CD4-positive, alpha-beta T cell treated with Interleukin-6 at 100 ng/mL for 8 hours (primary cell): Measurements from ENCODE around the gene OLFML3.

Experiments
- DNase-seq: peaks from one replicate; pipeline ENCODE4 v3.0.0-alpha.2; 2020; ENCODE audit warnings: mixed read lengths, low spot score

The OLFML3 gene

DNA sequence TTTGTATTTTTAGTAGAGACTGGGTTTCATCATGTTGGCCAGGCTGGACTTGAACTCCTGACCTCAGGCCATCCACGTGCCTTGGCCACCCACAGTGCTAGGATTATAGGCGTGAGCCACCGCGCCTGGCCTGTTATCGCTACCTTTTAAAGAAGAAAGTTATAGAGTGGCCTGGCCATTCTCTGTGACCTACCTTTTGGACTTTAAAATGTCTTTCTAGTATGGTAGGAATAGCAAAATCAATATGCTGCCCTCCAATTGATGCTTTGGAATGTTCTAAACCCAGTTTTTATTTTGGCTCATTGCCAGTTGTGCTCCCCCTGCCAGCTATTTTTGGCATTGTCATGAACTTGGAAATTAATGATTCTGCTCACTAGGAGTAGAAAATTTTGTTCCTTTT lies 30.3 kb upstream of the OLFML3 start:
- no peak for DNase-seq

DNA sequence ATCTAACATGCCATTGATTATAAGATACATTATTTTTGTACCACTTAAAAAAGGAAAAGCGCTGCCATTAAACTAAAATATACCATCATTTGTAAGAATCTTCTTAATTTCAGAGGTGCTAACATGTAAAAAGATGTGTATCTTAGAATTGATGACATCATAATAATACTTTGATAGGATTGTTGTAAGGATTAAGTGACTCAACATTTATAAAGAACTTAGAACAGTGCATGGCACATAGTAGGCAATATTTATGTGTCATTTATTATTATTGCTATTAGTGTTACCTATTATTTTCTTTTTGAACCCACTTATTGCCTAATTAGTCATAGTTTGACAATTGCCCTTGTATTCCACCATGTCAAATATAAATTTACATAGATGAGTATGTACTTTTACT lies 28.4 kb upstream of the OLFML3 start:
- no peak for DNase-seq

DNA sequence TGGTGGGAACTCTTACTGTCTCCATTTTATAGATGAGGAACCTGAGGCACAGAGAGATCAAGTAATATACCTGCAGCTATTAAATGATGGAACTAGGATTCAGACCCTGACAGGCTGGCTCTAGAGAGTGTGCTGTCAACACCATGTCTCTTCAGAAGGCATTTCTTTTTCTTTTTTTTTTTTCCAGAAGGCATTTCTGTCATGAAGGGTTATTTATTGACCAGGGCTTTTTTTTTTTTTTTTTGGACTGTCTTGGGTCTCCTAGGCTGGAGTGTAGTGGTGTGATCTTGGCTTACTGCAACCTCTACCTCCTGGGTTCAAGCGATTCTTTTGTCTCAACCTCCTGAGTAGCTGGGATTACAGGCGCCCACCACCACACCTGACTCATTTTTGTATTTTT lies 27.6 kb upstream of the OLFML3 start:
- no peak for DNase-seq

DNA sequence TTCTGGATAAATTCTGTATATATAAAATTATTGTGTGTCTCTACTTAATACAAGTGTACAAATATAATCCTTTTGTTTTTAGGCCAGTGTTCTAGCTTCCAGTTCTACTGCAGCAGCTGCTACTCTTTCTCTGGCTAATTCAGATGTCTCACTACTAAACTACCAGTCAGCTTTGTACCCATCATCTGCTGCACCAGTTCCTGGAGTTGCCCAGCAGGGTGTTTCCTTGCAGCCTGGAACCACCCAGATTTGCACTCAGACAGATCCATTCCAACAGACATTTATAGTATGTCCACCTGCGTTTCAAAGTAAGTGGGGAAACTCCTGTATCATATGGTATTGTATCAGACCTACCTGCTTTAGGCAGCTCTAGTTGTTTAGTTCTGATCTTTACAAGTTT lies 21.3 kb upstream of the OLFML3 start:
- no peak for DNase-seq

DNA sequence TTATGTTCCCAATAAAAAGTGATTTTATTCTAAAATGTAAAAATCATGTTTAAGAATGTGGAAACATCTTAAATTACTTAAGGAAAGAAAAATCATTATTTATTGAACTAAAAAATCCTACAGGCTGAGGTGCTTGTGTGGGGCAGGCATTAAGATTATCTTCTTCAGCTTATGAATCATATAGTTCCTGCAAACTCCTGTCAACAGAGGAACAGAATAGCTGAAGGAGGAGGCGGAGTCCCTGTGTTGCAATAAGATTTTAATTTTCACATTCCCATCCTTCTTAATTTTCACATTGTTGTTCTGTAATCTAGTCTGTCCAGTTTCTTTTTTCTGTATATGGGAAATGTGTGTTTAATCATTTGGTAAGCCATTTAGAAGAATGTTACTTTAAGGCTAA lies 20.6 kb upstream of the OLFML3 start:
- no peak for DNase-seq

DNA sequence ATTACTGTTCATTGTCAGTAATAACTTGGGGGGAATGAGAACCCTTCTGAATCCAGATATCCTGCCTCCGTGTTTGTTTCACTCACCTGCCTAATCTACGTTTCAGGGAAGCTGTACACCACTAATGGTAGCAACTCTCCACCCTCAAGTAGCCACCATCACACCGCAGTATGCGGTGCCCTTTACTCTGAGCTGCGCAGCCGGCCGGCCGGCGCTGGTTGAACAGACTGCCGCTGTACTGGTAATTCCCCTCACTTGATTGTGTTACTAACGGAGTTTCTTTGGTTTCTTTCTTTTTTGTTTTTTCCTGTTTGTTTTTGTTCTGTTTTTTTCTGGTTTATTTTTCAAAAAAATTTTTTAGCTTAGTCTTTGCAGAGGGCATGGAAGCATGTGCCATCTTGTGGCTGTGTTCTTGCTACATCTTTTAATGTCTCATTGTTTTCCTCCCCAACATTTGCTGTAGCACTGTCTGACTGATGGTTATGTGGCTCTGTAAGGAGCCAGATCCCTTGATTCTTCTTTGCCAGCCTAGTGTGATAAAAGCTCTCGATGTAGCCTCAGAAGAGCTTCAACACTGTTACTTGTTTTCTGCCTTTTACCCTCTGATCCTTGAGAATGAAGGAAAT lies 15.9 kb upstream of the OLFML3 start:
- DNase-seq: no peak

DNA sequence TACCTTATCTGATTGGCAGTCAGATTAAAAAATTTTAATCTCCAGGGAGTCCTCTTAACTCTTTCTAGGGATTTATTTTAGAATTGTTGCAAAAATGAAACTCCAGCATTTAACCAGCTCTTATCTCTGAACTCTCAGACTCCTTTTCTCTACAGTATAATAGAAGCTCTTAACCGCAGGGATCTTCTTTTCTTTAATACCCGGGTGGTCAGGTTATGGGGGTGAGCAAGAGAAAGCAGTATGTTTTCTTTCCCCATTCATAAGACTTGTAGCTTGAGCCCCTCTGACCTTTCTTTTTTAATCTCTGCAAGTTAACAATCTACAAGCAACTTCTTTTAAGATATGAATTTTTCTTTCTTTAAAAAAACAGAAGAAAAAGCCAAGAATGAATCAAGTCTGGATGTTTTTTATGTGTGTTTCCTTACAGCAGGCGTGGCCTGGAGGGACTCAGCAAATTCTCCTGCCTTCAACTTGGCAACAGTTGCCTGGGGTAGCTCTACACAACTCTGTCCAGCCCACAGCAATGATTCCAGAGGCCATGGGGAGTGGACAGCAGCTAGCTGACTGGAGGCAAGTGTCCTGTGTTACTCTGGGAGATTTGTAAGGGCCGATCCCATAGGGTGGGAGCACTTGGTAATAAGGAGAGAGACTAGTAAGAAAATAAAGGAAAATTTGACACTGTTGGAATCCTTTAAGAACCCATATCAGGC lies 13.4 kb upstream of the OLFML3 start:
- DNase-seq: no peak

DNA sequence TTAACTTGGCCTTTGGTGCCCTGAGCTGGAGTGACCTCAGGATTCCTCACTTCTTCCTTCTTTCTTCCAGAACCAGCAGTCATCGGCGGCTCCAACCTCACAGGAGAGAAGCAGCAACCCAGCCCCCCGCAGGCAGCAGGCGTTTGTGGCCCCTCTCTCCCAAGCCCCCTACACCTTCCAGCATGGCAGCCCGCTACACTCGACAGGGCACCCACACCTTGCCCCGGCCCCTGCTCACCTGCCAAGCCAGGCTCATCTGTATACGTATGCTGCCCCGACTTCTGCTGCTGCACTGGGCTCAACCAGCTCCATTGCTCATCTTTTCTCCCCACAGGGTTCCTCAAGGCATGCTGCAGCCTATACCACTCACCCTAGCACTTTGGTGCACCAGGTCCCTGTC lies 6.3 kb upstream of the OLFML3 start:
- no peak for DNase-seq

DNA sequence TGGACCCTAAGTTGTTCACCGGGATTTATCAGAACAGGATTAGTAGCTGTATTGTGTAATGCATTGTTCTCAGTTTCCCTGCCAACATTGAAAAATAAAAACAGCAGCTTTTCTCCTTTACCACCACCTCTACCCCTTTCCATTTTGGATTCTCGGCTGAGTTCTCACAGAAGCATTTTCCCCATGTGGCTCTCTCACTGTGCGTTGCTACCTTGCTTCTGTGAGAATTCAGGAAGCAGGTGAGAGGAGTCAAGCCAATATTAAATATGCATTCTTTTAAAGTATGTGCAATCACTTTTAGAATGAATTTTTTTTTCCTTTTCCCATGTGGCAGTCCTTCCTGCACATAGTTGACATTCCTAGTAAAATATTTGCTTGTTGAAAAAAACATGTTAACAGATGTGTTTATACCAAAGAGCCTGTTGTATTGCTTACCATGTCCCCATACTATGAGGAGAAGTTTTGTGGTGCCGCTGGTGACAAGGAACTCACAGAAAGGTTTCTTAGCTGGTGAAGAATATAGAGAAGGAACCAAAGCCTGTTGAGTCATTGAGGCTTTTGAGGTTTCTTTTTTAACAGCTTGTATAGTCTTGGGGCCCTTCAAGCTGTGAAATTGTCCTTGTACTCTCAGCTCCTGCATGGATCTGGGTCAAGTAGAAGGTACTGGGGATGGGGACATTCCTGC lies 3.9 kb upstream of the OLFML3 start:
- DNase-seq: no peak

DNA sequence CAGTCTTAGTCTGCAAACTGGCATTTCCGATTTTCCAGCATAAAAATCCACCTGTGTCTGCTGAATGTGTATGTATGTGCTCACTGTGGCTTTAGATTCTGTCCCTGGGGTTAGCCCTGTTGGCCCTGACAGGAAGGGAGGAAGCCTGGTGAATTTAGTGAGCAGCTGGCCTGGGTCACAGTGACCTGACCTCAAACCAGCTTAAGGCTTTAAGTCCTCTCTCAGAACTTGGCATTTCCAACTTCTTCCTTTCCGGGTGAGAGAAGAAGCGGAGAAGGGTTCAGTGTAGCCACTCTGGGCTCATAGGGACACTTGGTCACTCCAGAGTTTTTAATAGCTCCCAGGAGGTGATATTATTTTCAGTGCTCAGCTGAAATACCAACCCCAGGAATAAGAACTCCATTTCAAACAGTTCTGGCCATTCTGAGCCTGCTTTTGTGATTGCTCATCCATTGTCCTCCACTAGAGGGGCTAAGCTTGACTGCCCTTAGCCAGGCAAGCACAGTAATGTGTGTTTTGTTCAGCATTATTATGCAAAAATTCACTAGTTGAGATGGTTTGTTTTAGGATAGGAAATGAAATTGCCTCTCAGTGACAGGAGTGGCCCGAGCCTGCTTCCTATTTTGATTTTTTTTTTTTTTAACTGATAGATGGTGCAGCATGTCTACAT lies 2.5 kb upstream of the OLFML3 start:
- no peak for DNase-seq

DNA sequence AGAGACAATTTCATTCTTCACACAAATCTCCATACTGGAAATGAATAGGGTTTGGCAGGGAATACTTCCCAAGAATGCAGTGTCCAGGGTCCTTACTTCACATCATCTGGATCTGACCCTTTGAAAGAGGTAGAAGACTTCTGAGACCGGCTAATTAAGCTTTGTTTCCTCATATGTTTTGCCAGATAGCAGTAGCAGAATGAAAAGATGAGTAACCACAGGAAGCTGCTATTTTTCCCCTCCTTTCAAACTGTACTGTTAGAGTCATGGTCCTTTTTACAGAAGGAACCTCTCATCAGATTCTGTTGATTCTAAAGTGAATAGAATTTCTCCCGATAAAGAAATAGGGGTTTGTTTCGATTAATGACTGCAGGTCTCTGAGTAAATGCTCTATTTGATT lies 1.4 kb upstream of the OLFML3 start:
- no peak for DNase-seq

DNA sequence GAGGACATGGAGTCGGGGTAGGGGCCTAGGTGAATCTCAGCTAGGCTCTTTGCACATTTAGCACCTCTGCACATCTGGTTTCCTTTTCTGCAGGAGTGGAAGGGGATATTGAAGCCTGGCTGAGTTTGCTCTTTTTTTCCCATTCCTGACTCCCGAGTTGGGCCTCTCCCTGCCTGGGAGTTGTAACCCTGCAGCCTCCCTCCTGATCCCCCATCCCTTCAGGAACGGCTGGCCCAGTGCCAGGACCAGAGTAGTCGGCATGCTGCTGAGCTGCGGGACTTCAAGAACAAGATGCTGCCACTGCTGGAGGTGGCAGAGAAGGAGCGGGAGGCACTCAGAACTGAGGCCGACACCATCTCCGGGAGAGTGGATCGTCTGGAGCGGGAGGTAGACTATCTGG lies 836 bp downstream of the OLFML3 start:
- no peak for DNase-seq

DNA sequence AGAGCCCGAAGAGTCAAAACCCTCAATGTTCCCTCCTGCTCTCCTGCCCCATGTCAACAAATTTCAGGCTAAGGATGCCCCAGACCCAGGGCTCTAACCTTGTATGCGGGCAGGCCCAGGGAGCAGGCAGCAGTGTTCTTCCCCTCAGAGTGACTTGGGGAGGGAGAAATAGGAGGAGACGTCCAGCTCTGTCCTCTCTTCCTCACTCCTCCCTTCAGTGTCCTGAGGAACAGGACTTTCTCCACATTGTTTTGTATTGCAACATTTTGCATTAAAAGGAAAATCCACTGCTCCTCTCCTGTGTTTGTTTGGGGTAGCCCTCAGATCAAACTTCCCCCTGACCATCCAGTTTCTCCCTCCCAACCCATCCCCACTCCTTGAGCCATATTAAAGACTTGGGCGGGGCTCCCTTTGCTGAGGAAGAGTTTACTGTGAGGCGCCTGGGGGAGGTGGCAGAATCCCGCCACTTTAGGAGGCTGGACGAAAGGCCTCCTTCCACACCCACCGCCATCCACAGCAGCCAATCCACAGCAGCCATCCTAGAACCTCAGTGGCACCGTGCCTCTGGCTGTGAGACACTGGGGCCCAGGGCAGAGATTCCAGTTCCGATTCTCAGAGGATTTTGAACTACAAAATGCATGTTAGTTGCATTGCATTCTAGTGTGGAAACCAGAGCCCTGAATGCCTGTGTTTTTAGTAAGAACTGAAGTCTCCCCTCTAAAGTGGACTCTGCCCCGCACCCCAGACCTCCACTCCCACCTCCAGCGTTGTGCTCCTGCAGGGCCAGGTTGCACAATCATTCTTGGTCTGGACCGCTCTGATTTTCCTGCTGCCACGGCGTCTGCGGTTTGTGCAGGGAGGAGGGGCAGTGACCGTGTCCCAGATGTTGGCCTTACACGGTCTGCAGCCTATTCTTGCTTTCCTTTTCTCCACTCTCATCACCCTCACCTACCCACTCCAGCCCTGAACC lies 3.0 kb downstream of the OLFML3 start:
- DNase-seq: no peak

DNA sequence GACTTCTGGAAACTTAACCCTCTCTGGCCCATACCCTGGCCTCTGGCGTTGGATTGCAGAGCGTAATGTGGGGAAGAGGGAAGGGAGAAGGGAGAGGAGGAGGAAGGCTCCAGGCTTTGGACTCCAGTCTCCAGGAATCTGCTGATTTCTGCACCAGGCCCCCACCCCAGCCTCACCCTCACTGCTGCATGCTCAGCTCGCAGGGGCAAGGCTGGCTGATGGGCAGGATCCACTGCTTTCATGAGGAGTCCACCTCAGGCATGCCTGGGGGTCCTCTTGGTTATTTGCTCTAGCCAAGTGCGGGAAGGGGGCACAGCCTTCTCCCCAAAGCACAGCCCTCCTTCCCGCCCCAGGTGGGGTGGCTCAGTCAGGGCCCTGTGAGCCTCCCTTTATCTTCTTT lies 3.7 kb downstream of the OLFML3 start:
- no peak for DNase-seq

DNA sequence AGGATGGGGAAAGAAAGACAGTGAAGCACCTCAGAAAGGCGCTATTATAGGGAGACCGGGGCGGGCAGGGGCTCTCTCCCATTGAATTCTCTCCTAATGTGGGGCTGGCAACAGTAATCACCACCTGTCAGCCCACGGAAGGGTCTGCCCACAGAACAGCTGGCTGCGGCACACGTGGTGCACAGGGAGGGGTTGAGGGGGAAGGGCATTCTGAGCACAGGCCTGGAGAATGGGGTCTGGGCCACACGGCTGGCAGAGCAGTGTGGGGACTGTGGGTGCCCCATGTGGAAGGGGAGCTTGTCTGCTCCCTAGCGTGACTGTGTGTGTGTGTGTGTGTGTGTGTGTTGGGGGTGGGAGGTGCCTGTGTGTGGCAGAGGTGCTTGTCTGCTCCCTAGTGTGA lies 4.1 kb downstream of the OLFML3 start:
- no peak for DNase-seq

DNA sequence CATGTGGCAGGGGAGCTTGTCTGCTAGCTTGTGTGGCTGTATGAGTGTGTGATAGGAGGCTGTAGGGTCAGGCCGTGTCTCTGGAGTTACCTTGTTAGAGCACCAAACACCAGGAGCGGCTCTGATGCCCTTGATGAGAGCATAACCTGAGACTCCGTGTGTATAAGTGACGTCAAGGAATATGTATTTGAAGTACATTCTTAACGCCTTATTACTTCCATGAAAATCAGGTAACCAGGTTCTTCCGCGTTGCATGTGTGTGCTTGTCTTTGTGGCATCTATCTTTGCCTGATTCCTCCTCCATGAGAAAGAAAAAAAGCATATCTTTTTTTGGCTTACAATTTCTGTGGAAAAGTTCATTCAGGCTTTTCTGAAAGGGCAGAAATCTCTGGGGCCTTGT lies 4.6 kb downstream of the OLFML3 start:
- no peak for DNase-seq

DNA sequence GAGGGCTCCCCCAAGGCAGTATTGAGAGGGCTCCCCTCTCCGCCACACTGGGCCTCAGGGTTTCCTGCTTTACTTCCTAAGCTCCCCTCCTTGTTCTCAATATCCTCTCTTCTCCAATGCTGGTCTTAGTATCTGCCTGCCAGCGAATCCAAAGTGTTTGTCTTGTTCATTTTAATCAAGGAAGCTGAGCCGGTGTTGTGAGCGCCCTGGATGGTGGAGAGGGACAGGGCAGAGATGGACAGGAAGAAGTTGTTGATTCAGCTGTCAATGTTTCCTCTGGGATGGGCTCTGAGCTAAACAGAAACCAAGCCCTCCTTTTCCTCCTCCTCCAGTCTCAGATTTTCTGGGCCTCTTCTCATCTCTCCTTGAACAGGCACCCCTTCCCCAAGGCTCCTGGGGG lies 5.4 kb downstream of the OLFML3 start:
- no peak for DNase-seq

DNA sequence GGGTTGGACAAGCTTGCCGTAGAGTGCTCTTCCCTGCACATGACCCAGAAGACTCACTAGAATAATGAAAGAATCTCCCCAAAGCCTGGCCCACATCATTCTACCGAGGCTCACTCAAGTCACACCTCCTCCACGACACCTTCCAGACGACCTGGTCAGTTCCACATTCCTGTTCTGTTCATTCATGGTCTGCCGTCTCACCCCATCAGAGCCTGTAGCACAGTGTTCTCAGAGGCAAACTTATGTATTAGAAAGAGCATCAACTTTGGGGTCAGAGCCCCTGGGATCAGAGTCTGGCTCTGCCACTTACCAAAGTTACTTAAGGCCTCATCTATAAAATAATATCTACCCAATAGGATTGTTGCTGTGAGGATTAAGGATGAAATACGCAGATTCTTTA lies 7.5 kb downstream of the OLFML3 start:
- DNase-seq: no peak

DNA sequence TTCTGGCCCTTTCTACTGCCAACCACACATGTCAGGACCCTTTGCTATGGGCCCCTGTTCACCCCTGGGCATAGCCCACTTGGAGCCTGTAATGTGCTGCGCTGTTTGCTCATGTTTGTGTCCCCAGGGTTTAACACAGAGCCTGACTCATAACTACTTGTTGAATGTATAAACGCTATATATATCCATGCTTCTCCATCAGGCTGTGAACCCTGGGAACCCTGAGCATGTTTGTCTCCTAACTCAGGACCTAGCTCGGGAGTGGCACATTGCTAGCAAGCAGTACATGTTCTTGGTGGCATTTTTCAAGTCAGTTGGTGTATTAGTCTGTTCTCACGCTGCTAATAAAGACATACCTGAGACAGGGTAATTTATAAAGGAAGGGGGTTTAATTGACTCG lies 8.0 kb downstream of the OLFML3 start:
- no peak for DNase-seq

DNA sequence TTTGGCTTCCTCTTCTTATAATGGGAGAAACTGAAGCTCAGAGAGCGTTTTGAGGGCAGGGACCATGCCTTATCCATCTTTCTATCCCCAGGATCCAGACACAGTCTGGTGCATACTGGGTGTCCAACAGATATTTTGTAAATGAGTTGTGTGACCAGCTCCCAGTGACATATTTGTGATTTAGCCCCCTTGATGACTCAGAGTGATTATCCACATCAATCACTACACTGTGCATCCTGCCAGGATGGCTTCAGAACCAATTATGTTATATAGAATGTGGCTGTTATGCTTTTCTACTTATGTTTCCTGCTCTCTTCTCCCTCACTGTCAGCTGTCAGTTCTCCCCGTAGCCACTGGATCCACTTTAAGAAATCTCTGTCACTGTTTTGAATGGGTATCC lies 11.3 kb downstream of the OLFML3 start:
- no peak for DNase-seq

DNA sequence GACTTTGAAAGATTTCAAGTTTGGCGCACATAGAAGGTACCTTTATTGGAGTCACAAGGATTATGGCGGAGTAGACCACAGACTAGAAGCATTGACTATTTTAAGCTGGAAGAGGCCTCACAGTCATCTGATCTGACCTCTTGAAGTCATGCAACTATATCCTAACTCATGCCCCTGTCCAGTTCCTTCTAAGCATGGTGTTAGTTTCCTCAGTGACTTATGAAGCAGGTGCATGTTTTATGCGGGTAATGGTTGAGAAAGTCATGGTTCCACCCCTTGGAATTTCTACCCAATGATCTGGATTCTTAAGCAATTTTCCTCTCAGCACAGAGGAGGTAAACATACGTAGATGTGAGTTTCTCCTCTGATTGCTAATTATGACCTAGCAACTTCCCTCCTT lies 11.7 kb downstream of the OLFML3 start:
- DNase-seq: no peak

DNA sequence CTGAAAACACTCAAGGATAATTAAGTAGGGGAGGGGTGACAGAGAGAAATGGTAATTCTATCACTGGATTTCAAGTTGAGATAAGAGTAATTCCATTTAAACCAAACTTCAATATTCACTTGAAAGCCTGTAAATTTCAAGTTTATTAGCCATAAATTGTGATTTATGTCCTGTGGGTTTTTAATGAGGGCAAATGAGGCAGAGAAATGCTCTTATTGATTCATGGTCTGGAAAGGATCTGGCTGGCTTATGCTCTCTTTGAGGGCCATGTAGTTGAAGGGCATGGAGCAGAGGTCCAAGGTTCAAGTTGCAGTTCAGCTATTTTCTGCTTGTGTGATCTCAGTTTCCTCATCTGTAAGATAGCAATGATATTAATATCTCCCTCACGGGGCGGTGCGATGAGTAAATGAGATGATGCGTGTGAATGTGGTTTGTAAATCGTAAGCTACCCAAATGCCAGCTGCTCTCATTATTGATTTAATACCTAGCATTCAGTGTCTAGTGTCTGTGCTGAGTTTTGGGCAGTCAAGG lies 12.3 kb downstream of the OLFML3 start:
- no peak for DNase-seq
